ENCODE data around the gene COMT.

COMT gene

GRCh38 chr22:20015971-20016733 lies 74.6 kb downstream of the COMT start:
- H4K91ac ChIP-seq (ENCODE audit: low read length) = no peak overlapping the region
- no peak overlapping the region for H4K8ac ChIP-seq (ENCODE audit: low read length)
- no peak overlapping the region for H3K14ac ChIP-seq (ENCODE audit: low read length in 2 of 2)
- no peak overlapping the region for H3K9ac ChIP-seq (ENCODE audit: low read length)
- H3K4me2 ChIP-seq (ENCODE audit: low read length, poor library complexity, severe bottlenecking) = peak overlapping the region; percentile 95
- no peak overlapping the region for H3K4ac ChIP-seq (ENCODE audit: low read depth in 1 of 2, low read length in 2 of 2)
- no peak overlapping the region for H2BK5ac ChIP-seq (ENCODE audit: low read depth, low read length, poor library complexity, severe bottlenecking)
- H3K9me3 ChIP-seq (ENCODE audit: control insufficient read depth, low read length) = no peaks in the 10 kb centered on the region
- H3K4me3 ChIP-seq (ENCODE audit: insufficient read depth in 1 of 2, low read depth in 1 of 2, low read length in 2 of 2) = peak overlapping the region; percentile 70 to 81
- H3K36me3 ChIP-seq (ENCODE audit: control insufficient read depth in 1 of 2, insufficient read depth in 2 of 2, low read depth in 1 of 2, low read length in 2 of 2) = no peaks in the 10 kb centered on the region
- H3K18ac ChIP-seq (ENCODE audit: low read depth in 1 of 2, low read length in 2 of 2) = peak overlapping the region in 1 of 2 experiments; percentile 39
- H2BK15ac ChIP-seq (ENCODE audit: low read depth, poor library complexity, severe bottlenecking) = no peak overlapping the region
- H2BK120ac ChIP-seq (ENCODE audit: low read depth, low read length) = no peak overlapping the region
- peaks cover 28% of the 10 kb centered on the region for H3K4me1 ChIP-seq (ENCODE audit: control insufficient read depth, insufficient read depth, low read depth, low read length)
- H3K23ac ChIP-seq (ENCODE audit: low read length in 2 of 2) = peak overlapping the region in 1 of 2 experiments; percentile 76
- WGBS = 2% methylated on average over 71 of the region's 101 CpGs
- no peak overlapping the region for H2BK12ac ChIP-seq (ENCODE audit: low read length in 2 of 2)
- no peak overlapping the region for H3K27ac ChIP-seq (ENCODE audit: low read length, poor library complexity, severe bottlenecking)
- H3K27me3 ChIP-seq (ENCODE audit: control insufficient read depth in 1 of 2, insufficient read depth in 1 of 2, low read length in 2 of 2) = peaks cover 27 to 36% of the 10 kb centered on the region in 2 experiments
- H3K79me1 ChIP-seq (replicated peaks; ENCODE audit: low read length, poor library complexity, severe bottlenecking) = peaks cover 4% of the 10 kb centered on the region
- H2AK5ac ChIP-seq (ENCODE audit: low read length, severe bottlenecking) = no peak overlapping the region
- peak overlapping the region; percentile 63 for H2AFZ ChIP-seq (ENCODE audit: low read depth, low read length)
- peak; percentile 37 for DNase-seq

GRCh38 chr22:20016734-20017621 lies 75.4 kb downstream of the COMT start, which contains the start of gene ARVCF:
Gene ARVCF, minus strand, starts transcription at chr22:20016823. Its CDS starts 26,029 bp downstream, at chr22:19990794.
- Histone ChIP-seq H3K4me2 (ENCODE audit: low read length, poor library complexity, severe bottlenecking) (peak within 1 kb of the TSS; percentile 95), H3K18ac (ENCODE audit: low read depth in 1 of 2, low read length in 2 of 2) (peak within 1 kb of the TSS in 1 of 2 experiments; percentile 39), H3K36me3 (ENCODE audit: control insufficient read depth in 1 of 2, insufficient read depth in 2 of 2, low read depth in 1 of 2, low read length in 2 of 2) (no peaks in the 10 kb centered on the region), H3K23ac (ENCODE audit: low read length in 2 of 2) (peak within 1 kb of the TSS in 1 of 2 experiments; percentile 76), H4K8ac (ENCODE audit: low read length) (no peak within 1 kb of the TSS), H3K27me3 (ENCODE audit: control insufficient read depth in 1 of 2, insufficient read depth in 1 of 2, low read length in 2 of 2) (peaks cover 27 to 36% of the 10 kb centered on the region in 2 experiments), H3K9me3 (ENCODE audit: control insufficient read depth, low read length) (no peaks in the 10 kb centered on the region), H3K4me3 (ENCODE audit: insufficient read depth in 1 of 2, low read depth in 1 of 2, low read length in 2 of 2) (peak within 1 kb of the TSS; percentile 70 to 81), H2AK5ac (ENCODE audit: low read length, severe bottlenecking) (no peak within 1 kb of the TSS), H3K4ac (ENCODE audit: low read depth in 1 of 2, low read length in 2 of 2) (no peak within 1 kb of the TSS), H3K4me1 (ENCODE audit: control insufficient read depth, insufficient read depth, low read depth, low read length) (peaks cover 35% of the 10 kb centered on the region), H2AFZ (ENCODE audit: low read depth, low read length) (peak within 1 kb of the TSS; percentile 80), H2BK120ac (ENCODE audit: low read depth, low read length) (no peak within 1 kb of the TSS), H3K27ac (ENCODE audit: low read length, poor library complexity, severe bottlenecking) (no peak within 1 kb of the TSS), H4K91ac (ENCODE audit: low read length) (no peak within 1 kb of the TSS), H2BK15ac (ENCODE audit: low read depth, poor library complexity, severe bottlenecking) (no peak within 1 kb of the TSS), H2BK5ac (ENCODE audit: low read depth, low read length, poor library complexity, severe bottlenecking) (no peak within 1 kb of the TSS), H3K79me1 (replicated peaks; ENCODE audit: low read length, poor library complexity, severe bottlenecking) (peaks cover 5% of the 10 kb centered on the region), H2BK12ac (ENCODE audit: low read length in 2 of 2) (no peak within 1 kb of the TSS), H3K9ac (ENCODE audit: low read length) (no peak within 1 kb of the TSS), H3K14ac (ENCODE audit: low read length in 2 of 2) (no peak within 1 kb of the TSS)
- peak; percentile 89 for DNase-seq
- WGBS = 2% methylated on average over 64 of the region's 79 CpGs

- Histone ChIP-seq H3K18ac (ENCODE audit: low read depth in 1 of 2, low read length in 2 of 2) (no peak overlapping the region), H2AFZ (ENCODE audit: low read depth, low read length) (no peak overlapping the region)
These were observed 76.0 kb downstream of the COMT start for GRCh38 chr22:20017622-20017958.

GRCh38 chr22:20018001-20018400 lies 76.4 kb downstream of the COMT start:
- Histone ChIP-seq H2AK5ac (ENCODE audit: low read length, severe bottlenecking) (no peak overlapping the region), H3K4me2 (ENCODE audit: low read length, poor library complexity, severe bottlenecking) (no peak overlapping the region), H3K27ac (ENCODE audit: low read length, poor library complexity, severe bottlenecking) (no peak overlapping the region), H4K91ac (ENCODE audit: low read length) (no peak overlapping the region), H3K18ac (ENCODE audit: low read depth in 1 of 2, low read length in 2 of 2) (no peak overlapping the region), H2BK12ac (ENCODE audit: low read length in 2 of 2) (no peak overlapping the region), H3K14ac (ENCODE audit: low read length in 2 of 2) (no peak overlapping the region), H2BK5ac (ENCODE audit: low read depth, low read length, poor library complexity, severe bottlenecking) (no peak overlapping the region), H3K79me1 (replicated peaks; ENCODE audit: low read length, poor library complexity, severe bottlenecking) (peaks cover 10% of the 10 kb centered on the region), H3K4ac (ENCODE audit: low read depth in 1 of 2, low read length in 2 of 2) (no peak overlapping the region), H3K4me3 (ENCODE audit: insufficient read depth in 1 of 2, low read depth in 1 of 2, low read length in 2 of 2) (no peak overlapping the region), H3K23ac (ENCODE audit: low read length in 2 of 2) (no peak overlapping the region), H2AFZ (ENCODE audit: low read depth, low read length) (no peak overlapping the region), H3K9ac (ENCODE audit: low read length) (no peak overlapping the region), H2BK120ac (ENCODE audit: low read depth, low read length) (no peak overlapping the region), H3K9me3 (ENCODE audit: control insufficient read depth, low read length) (no peaks in the 10 kb centered on the region), H3K36me3 (ENCODE audit: control insufficient read depth in 1 of 2, insufficient read depth in 2 of 2, low read depth in 1 of 2, low read length in 2 of 2) (peaks cover 0 to 5% of the 10 kb centered on the region in 2 experiments), H2BK15ac (ENCODE audit: low read depth, poor library complexity, severe bottlenecking) (no peak overlapping the region), H4K8ac (ENCODE audit: low read length) (no peak overlapping the region), H3K4me1 (ENCODE audit: control insufficient read depth, insufficient read depth, low read depth, low read length) (peaks cover 40% of the 10 kb centered on the region), H3K27me3 (ENCODE audit: control insufficient read depth in 1 of 2, insufficient read depth in 1 of 2, low read length in 2 of 2) (peaks cover 27 to 36% of the 10 kb centered on the region in 2 experiments)
- 82% methylated on average over 5 of the region's 5 CpGs for WGBS
- no peak for DNase-seq

More at GRCh38 chr22:20017622-20017958, 76.0 kb downstream of the COMT start:
- Histone ChIP-seq H3K23ac (ENCODE audit: low read length in 2 of 2) (no peak overlapping the region), H3K4me1 (ENCODE audit: control insufficient read depth, insufficient read depth, low read depth, low read length) (peaks cover 42% of the 10 kb centered on the region), H2BK12ac (ENCODE audit: low read length in 2 of 2) (no peak overlapping the region), H4K91ac (ENCODE audit: low read length) (no peak overlapping the region), H3K9ac (ENCODE audit: low read length) (no peak overlapping the region), H3K79me1 (replicated peaks; ENCODE audit: low read length, poor library complexity, severe bottlenecking) (peaks cover 7% of the 10 kb centered on the region), H3K14ac (ENCODE audit: low read length in 2 of 2) (no peak overlapping the region), H3K4me2 (ENCODE audit: low read length, poor library complexity, severe bottlenecking) (no peak overlapping the region), H3K36me3 (ENCODE audit: control insufficient read depth in 1 of 2, insufficient read depth in 2 of 2, low read depth in 1 of 2, low read length in 2 of 2) (peaks cover 0 to 3% of the 10 kb centered on the region in 2 experiments), H2BK5ac (ENCODE audit: low read depth, low read length, poor library complexity, severe bottlenecking) (no peak overlapping the region), H2BK15ac (ENCODE audit: low read depth, poor library complexity, severe bottlenecking) (no peak overlapping the region), H3K4me3 (ENCODE audit: insufficient read depth in 1 of 2, low read depth in 1 of 2, low read length in 2 of 2) (no peak overlapping the region), H2AK5ac (ENCODE audit: low read length, severe bottlenecking) (no peak overlapping the region), H3K27ac (ENCODE audit: low read length, poor library complexity, severe bottlenecking) (no peak overlapping the region), H4K8ac (ENCODE audit: low read length) (no peak overlapping the region), H2BK120ac (ENCODE audit: low read depth, low read length) (no peak overlapping the region), H3K27me3 (ENCODE audit: control insufficient read depth in 1 of 2, insufficient read depth in 1 of 2, low read length in 2 of 2) (peaks cover 27 to 36% of the 10 kb centered on the region in 2 experiments), H3K9me3 (ENCODE audit: control insufficient read depth, low read length) (no peaks in the 10 kb centered on the region), H3K4ac (ENCODE audit: low read depth in 1 of 2, low read length in 2 of 2) (no peak overlapping the region)
- no peak for DNase-seq
- WGBS = 62% methylated on average over 7 of the region's 9 CpGs
